GM12892 (cell line): ENCODE measurements around the gene SDCCAG8.

ENCODE experiments used
- DNase-seq: peaks from one replicate; pipeline ENCODE4 v3.0.0; 2011; ENCODE audit not compliant: insufficient read length
- FAIRE-seq: peaks from 2 replicates; lab custom pipeline; 2011; peaks lifted over from hg19 to GRCh38; lab: Jason Lieb, UNC
- POLR2A ChIP-seq: IDR thresholded peaks from 2 replicates; pipeline ENCODE4 v1.6.1; 2011; ENCODE audit warnings: low read depth, low read length, control low read depth
- POLR2AphosphoS5 ChIP-seq: IDR thresholded peaks from 2 replicates; pipeline ENCODE4 v1.6.1; 2011; ENCODE audit warnings: low read depth, low read length, control low read depth
- TAF1 ChIP-seq: IDR thresholded peaks from 2 replicates; pipeline ENCODE4 v1.6.1; 2011; ENCODE audit warnings: low read depth, mild to moderate bottlenecking, control low read depth, low read length, borderline replicate concordance

Gene SDCCAG8

GRCh38 chr1:243388276-243388675, 132.4 kb downstream of the SDCCAG8 start:
- TF ChIP-seq TAF1 (no peak), POLR2AphosphoS5 (no peak), POLR2A (no peak)
- FAIRE-seq (no peak), DNase-seq (no peak)

- no peak for FAIRE-seq
- no peak for TF ChIP-seq TAF1
- no peak for TF ChIP-seq POLR2AphosphoS5
- TF ChIP-seq POLR2A, result no peak
- DNase-seq, result no peak
Observed at GRCh38 chr1:243390162-243390791, 134.4 kb downstream of the SDCCAG8 start.

GRCh38 chr1:243391355-243391754, 135.5 kb downstream of the SDCCAG8 start:
- DNase-seq (no peak), FAIRE-seq (no peak)
- TF ChIP-seq POLR2A, result no peak
- no peak for TF ChIP-seq TAF1
- TF ChIP-seq POLR2AphosphoS5, result no peak

- FAIRE-seq (no peak), DNase-seq (no peak)
- TF ChIP-seq POLR2A (no peak), TAF1 (no peak), POLR2AphosphoS5 (no peak)
Observed at GRCh38 chr1:243393096-243393495, 137.3 kb downstream of the SDCCAG8 start.

GRCh38 chr1:243394066-243394465, 138.2 kb downstream of the SDCCAG8 start:
- DNase-seq (no peak), FAIRE-seq (no peak)
- TF ChIP-seq POLR2AphosphoS5, result no peak
- no peak for TF ChIP-seq TAF1
- TF ChIP-seq POLR2A, result no peak

- DNase-seq (no peak), FAIRE-seq (no peak)
- TF ChIP-seq TAF1 (no peak), POLR2A (no peak), POLR2AphosphoS5 (no peak)
Observed at GRCh38 chr1:243394601-243395464, 139.0 kb downstream of the SDCCAG8 start.

- TF ChIP-seq POLR2AphosphoS5 (no peak), TAF1 (no peak), POLR2A (no peak)
- no peak for DNase-seq
- no peak for FAIRE-seq
Observed at GRCh38 chr1:243396424-243396823, 140.6 kb downstream of the SDCCAG8 start.

GRCh38 chr1:243396876-243397275, 141.0 kb downstream of the SDCCAG8 start:
- no peak for TF ChIP-seq POLR2AphosphoS5
- TF ChIP-seq TAF1, result no peak
- TF ChIP-seq POLR2A, result no peak
- no peak for FAIRE-seq
- DNase-seq, result no peak

GRCh38 chr1:243397613-243398321, 141.9 kb downstream of the SDCCAG8 start:
- no peak for FAIRE-seq
- no peak for DNase-seq
- TF ChIP-seq POLR2AphosphoS5, result no peak
- no peak for TF ChIP-seq TAF1
- no peak for TF ChIP-seq POLR2A

- DNase-seq, result no peak
- FAIRE-seq, result no peak
- TF ChIP-seq TAF1, result no peak
- no peak for TF ChIP-seq POLR2AphosphoS5
- TF ChIP-seq POLR2A, result no peak
Observed at GRCh38 chr1:243399561-243400155, 143.8 kb downstream of the SDCCAG8 start.

GRCh38 chr1:243402868-243403267, 147.0 kb downstream of the SDCCAG8 start:
- DNase-seq, result no peak
- TF ChIP-seq POLR2AphosphoS5, result no peak
- no peak for TF ChIP-seq POLR2A
- no peak for TF ChIP-seq TAF1
- no peak for FAIRE-seq
